Right lobe of liver (tissue), 6 donors: ENCODE results near the gene SRF. TPM values are rescaled to one million over a fixed set of nuclear protein-coding genes. Genes with fewer than 3 reads are reported as not detected.

Experiments
- ATAC-seq, 4 donors: fragments of 200-7000 bp; cut with Tn5 transposase; one replicate each; pipeline ENCODE4 v1.9.1; 2020; ENCODE audit warnings: mild to moderate bottlenecking in 4 of 4, moderate library complexity in 4 of 4
- DNase-seq, 3 donors: peaks; one replicate each; pipeline ENCODE4 v3.0.0-alpha.2; 2020
- H3K27ac ChIP-seq, 3 donors: fragments of 200-600 bp; one replicate each; pipeline ENCODE4 v1.8.0; 2022
- H3K27me3 ChIP-seq, 2 donors: fragments of 200-600 bp; one replicate each; pipeline ENCODE4 v1.8.0; 2022
- H3K36me3 ChIP-seq, 4 donors: fragments of 200-600 bp; sonication (generic) in 1 of 4; one replicate each; pipeline versions ENCODE4 v1.5.1 to v1.8.0; 2017 to 2022; ENCODE audit warnings: control low read depth in 1 of 4
- H3K4me1 ChIP-seq, 4 donors: fragments of 200-600 bp; sonication (generic) in 1 of 4; one replicate each; pipeline versions ENCODE4 v1.5.1 to v1.8.0; 2017 to 2022; ENCODE audit warnings: control low read depth in 1 of 4
- H3K4me3 ChIP-seq, 3 donors: fragments of 200-600 bp; one replicate each; pipeline ENCODE4 v1.8.0; 2022
- H3K9me3 ChIP-seq, 4 donors: fragments of 200-600 bp; sonication (generic) in 1 of 4; one replicate each; pipeline versions ENCODE4 v1.5.1 to v1.8.0; 2017 to 2022; ENCODE audit warnings: control low read depth in 1 of 4
- CTCF ChIP-seq, 4 donors: fragments of 200-600 bp in 3 of 4; fragments of 450-650 bp in 1 of 4; IDR thresholded peaks; one replicate each; pipeline versions ENCODE4 v1.5.1 to v1.8.0; 2016 to 2022; ENCODE audit warnings: antibody characterized with exemption in 4 of 4, mild to moderate bottlenecking in 2 of 4
- POLR2A ChIP-seq: fragments of 450-650 bp; IDR thresholded peaks from one replicate; pipeline ENCODE4 v1.6.1; 2017; ENCODE audit warnings: antibody characterized with exemption, mild to moderate bottlenecking
- WGBS: methylation state at CpG from one replicate; pipeline ENCODE4 v1.1.6; 2018; ENCODE audit warnings: low coverage, low lambda C conversion rate; ENCODE audit not compliant: insufficient coverage; ENCODE audit errors: missing lambda C conversion rate; 5-methylcytosine and 5-hydroxymethylcytosine counted together
- intact Hi-C, 2 donors: fragments of 100-400 bp; cut with DNase I; formaldehyde crosslinking; loops; one replicate each; pipeline versions ENCODE4 v1.11.2 to v1.14.1; 2022
- total RNA-seq, 6 experiments: library from RNA; depleted of rRNA in 2 of 6; stranded (reverse); fragments of >200 nt in 2 of 6; fragmentation: NEBNext Ultra II Directional in 3 of 6; extraction: Animal tissue kit (Norgen Biotek cat#: 25700) in 3 of 6; gene quantifications; one replicate each; pipeline versions ENCODE4 v1.1.0 to v1.2.4, GENCODE V29; 2016 to 2023
- donor health status: DM: no; HTN: yes; CAD: no.
- donor health status: DM: no; HTN: no; CAD: no.
- donor health status: DM: no; HTN: no; CAD: no.
- donor health status: DM: no; HTN: yes; CAD: no.
- donor health status: DM: no; HTN: yes; CAD: no.

Gene SRF
- total RNA-seq, 6 experiments from 2014 or later = 4.9 to 17.0 (median 11.3) TPM

- WGBS = 100% methylated on average over 1 of the region's 4 CpGs
- no peaks in the 10 kb centered on the region for H3K9me3 ChIP-seq
- H3K27me3 ChIP-seq = no peaks in the 10 kb centered on the region
- no peak overlapping the region for H3K27ac ChIP-seq
- H3K36me3 ChIP-seq = peaks cover 0 to 21% (median 0%) of the 10 kb centered on the region in 4 donors
- H3K4me3 ChIP-seq = no peak overlapping the region
- TF ChIP-seq POLR2A (no peak), CTCF (IDR thresholded peaks at IDR 0.05) (no peak)
- intact Hi-C loops = no loop called here
- ATAC-seq (no peak), DNase-seq (no peak)
- peaks cover 0 to 8% (median 0%) of the 10 kb centered on the region in 4 donors for H3K4me1 ChIP-seq
These were observed 15.6 kb downstream of the SRF start for GRCh38 chr6:43186706-43187105.

GRCh38 chr6:43187821-43188220 is 16.8 kb downstream of the SRF start:
- H3K27me3 ChIP-seq = no peaks in the 10 kb centered on the region
- H3K36me3 ChIP-seq = peaks cover 0 to 21% (median 0%) of the 10 kb centered on the region in 4 donors
- intact Hi-C loops = no loop called here
- H3K4me1 ChIP-seq = peaks cover 0 to 2% (median 0%) of the 10 kb centered on the region in 4 donors
- WGBS = 90% methylated on average over 2 of the region's 7 CpGs
- DNase-seq (peak in 1 of 3 donors; percentile 29), ATAC-seq (no peak)
- TF ChIP-seq CTCF (IDR thresholded peaks at IDR 0.05) (no peak), POLR2A (no peak)
- H3K27ac ChIP-seq = no peak overlapping the region
- H3K4me3 ChIP-seq = no peak overlapping the region
- H3K9me3 ChIP-seq = no peaks in the 10 kb centered on the region

- Histone ChIP-seq H3K4me3 (no peak overlapping the region), H3K27me3 (no peaks in the 10 kb centered on the region), H3K36me3 (peaks cover 0 to 26% (median 0%) of the 10 kb centered on the region in 4 donors), H3K4me1 (no peaks in the 10 kb centered on the region), H3K27ac (no peak overlapping the region), H3K9me3 (no peaks in the 10 kb centered on the region)
- DNase-seq (peak in 1 of 3 donors; percentile 24), ATAC-seq (no peak)
- TF ChIP-seq POLR2A = no peak
- WGBS = 90% methylated on average over 7 of the region's 10 CpGs
- intact Hi-C loops = no loop called here
These were observed 17.4 kb downstream of the SRF start for GRCh38 chr6:43188426-43188825.

- ATAC-seq (no peak), DNase-seq (no peak)
- Histone ChIP-seq H3K4me1 (no peaks in the 10 kb centered on the region), H3K36me3 (peaks cover 0 to 31% (median 0%) of the 10 kb centered on the region in 4 donors), H3K9me3 (no peaks in the 10 kb centered on the region), H3K4me3 (no peak overlapping the region), H3K27me3 (no peaks in the 10 kb centered on the region), H3K27ac (no peak overlapping the region)
- no peak for TF ChIP-seq CTCF (IDR thresholded peaks at IDR 0.05)
- no peak for TF ChIP-seq POLR2A
- 90% methylated on average over 6 of the region's 6 CpGs for whole genome bisulfite sequencing
- intact Hi-C loops = no loop called here
These were observed 18.8 kb downstream of the SRF start for GRCh38 chr6:43189776-43190304.

- Histone ChIP-seq H3K36me3 (peaks cover 0 to 31% (median 5%) of the 10 kb centered on the region in 4 donors), H3K27ac (no peak overlapping the region), H3K27me3 (no peaks in the 10 kb centered on the region), H3K4me3 (no peak overlapping the region), H3K9me3 (no peaks in the 10 kb centered on the region), H3K4me1 (no peaks in the 10 kb centered on the region)
- DNase-seq = peak in 1 of 3 donors; percentile 44
- no CpG with 5 or more reads among the region's 9 CpGs for WGBS
- no peak for TF ChIP-seq CTCF (IDR thresholded peaks at IDR 0.05)
- no peak for TF ChIP-seq POLR2A
- intact Hi-C loops = no loop called here
- no peak for ATAC-seq
These were observed 21.8 kb downstream of the SRF start for GRCh38 chr6:43192911-43193310.
